Measurements from ENCODE around the gene ISOC2. TPM values are rescaled to one million over a fixed set of nuclear protein-coding genes. Genes with fewer than 3 reads are reported as not detected.
A peak's percentile ranks its signal among the peaks of the same experiment; 100 is the strongest.

ISOC2 gene
- polyA plus RNA-seq, 3 donors = 14.8 to 20.2 (median 14.9) TPM

DNA sequence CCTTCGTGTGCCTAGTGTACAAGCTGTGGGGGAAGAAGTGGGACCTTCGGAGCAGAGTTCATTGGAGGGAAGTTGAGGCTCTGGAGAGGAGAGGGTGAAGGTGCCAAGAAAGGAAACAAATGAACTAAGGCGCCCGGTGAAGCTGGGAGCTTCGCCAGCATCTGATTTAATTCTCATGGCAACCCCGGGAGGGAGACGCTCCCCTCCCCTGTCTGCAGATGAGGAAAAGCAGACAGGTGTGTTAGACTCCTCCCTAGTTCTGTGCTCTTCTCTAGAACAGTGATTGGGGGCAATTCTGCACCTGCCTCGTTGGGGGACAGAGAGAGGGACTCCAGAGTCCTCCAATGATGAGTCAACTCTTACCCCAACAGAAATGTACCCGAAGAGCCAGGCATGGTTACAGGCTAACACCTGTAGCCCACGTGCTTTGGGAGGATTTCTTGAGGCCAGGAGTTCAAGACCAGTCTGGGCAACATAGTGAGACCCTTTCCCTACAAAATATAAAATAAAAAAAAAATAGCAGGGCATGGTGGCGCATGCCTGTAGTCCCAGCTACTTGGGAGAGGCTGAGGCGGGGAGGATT, 31.0 kb upstream of the ISOC2 start:
- no peak for DNase-seq
- H3K4me2 ChIP-seq (replicated peaks; ENCODE audit: extremely low read depth, low read length, poor library complexity, severe bottlenecking) = no peak overlapping the region
- no peaks in the 10 kb centered on the region for H3K4me1 ChIP-seq (ENCODE audit: control insufficient read depth in 1 of 2, insufficient read depth in 2 of 2, low read length in 2 of 2)
- H3K4me3 Mint-ChIP-seq = peak overlapping the region in 1 of 2 donors; percentile 17
- H3K9me3 Mint-ChIP-seq = peaks cover 0 to 3% (median 0%) of the 10 kb centered on the region in 7 donors
- no peaks in the 10 kb centered on the region for H4K20me1 ChIP-seq (ENCODE audit: insufficient read depth, low read length)
- no peak overlapping the region for H2AFZ ChIP-seq (ENCODE audit: insufficient read depth, low read depth, low read length, poor library complexity, severe bottlenecking)
- no peaks in the 10 kb centered on the region for H3K9me3 ChIP-seq (replicated peaks in 1 of 2; ENCODE audit: control insufficient read depth in 1 of 2, insufficient read depth in 1 of 2, low read length in 2 of 2)
- H3K27ac ChIP-seq (ENCODE audit: low read depth in 1 of 2, low read length in 2 of 2) = no peak overlapping the region
- TF ChIP-seq, protein P1, sequence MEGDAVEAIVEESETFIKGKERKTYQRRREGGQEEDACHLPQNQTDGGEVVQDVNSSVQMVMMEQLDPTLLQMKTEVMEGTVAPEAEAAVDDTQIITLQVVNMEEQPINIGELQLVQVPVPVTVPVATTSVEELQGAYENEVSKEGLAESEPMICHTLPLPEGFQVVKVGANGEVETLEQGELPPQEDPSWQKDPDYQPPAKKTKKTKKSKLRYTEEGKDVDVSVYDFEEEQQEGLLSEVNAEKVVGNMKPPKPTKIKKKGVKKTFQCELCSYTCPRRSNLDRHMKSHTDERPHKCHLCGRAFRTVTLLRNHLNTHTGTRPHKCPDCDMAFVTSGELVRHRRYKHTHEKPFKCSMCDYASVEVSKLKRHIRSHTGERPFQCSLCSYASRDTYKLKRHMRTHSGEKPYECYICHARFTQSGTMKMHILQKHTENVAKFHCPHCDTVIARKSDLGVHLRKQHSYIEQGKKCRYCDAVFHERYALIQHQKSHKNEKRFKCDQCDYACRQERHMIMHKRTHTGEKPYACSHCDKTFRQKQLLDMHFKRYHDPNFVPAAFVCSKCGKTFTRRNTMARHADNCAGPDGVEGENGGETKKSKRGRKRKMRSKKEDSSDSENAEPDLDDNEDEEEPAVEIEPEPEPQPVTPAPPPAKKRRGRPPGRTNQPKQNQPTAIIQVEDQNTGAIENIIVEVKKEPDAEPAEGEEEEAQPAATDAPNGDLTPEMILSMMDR (IDR thresholded peaks at IDR 0.05) = no peak
- peaks cover 0 to 9% of the 10 kb centered on the region in 2 donors for H3K27me3 ChIP-seq (ENCODE audit: control insufficient read depth in 2 of 2, insufficient read depth in 2 of 2, low read length in 2 of 2)
- intact Hi-C loops (cut with micrococcal nuclease) = no loop called here
- H3K36me3 ChIP-seq (replicated peaks in 1 of 2; ENCODE audit: control insufficient read depth in 1 of 2, insufficient read depth in 2 of 2, low read length in 2 of 2) = no peaks in the 10 kb centered on the region
- H3K4me3 ChIP-seq (replicated peaks in 1 of 3; ENCODE audit: low read depth in 2 of 3, low read length in 3 of 3) = no peak overlapping the region
- peaks cover 14 to 38% (median 24%) of the 10 kb centered on the region in 3 donors for H3K27me3 Mint-ChIP-seq (ENCODE audit: low read depth in 3 of 3)
- H3K9ac ChIP-seq (ENCODE audit: insufficient read depth, low read length, poor library complexity, severe bottlenecking) = no peak overlapping the region
- WGBS (ENCODE audit: insufficient coverage) = 57% methylated on average over 5 of the region's 12 CpGs
- peak overlapping the region in 1 of 7 donors; percentile 8 for H3K27ac Mint-ChIP-seq
- H3K4me1 Mint-ChIP-seq = peaks cover 4% of the 10 kb centered on the region
- no peaks in the 10 kb centered on the region for H3K36me3 Mint-ChIP-seq
- H3K79me2 ChIP-seq (ENCODE audit: insufficient read depth, low read length) = no peaks in the 10 kb centered on the region

DNA sequence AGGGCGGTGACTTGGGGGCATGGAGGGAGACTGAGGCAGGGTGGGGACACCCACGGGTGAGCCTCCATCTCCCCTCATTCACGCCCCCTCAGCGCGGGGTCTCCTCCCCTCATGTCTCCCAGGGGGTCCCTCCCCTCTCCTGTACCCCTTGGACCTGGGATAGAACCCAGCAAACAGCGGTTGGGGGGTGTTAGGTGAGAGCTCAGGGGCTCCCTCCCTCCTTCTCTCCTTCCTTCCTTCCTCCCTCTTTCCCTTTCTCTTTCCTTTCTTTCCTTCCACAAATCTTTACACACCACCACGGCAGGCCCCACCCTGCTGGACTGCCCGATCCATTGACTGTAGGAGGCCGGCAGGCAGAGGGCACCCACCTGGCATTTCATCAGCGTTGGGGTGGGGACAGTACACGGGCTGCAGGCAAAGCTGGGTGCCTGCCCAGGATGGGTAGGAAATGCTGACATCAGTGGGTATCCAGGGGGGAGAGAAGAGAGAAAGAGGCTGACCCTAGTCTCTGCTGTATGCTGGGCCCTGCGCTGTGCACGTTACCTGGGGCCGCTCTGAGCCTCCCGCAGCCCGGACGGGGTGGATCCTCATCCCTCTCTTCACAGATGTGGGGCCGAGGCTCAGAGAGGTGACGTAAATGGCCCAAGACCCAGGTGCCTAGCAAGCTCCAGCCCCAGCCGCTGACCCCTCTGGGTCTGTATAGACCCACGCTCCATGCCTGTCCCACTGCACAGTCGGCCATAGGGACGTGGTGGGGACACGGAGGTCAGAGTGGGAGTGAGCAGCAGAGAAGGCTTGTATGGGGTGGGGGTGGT, 30.3 kb upstream of the ISOC2 start:
- H3K9me3 Mint-ChIP-seq = peaks cover 0 to 3% (median 0%) of the 10 kb centered on the region in 7 donors
- TF ChIP-seq, protein P1 (IDR thresholded peaks at IDR 0.05) = no peak
- no peak for DNase-seq
- 86% methylated on average over 16 of the region's 24 CpGs for WGBS (ENCODE audit: insufficient coverage)
- Histone ChIP-seq H3K9me3 (replicated peaks in 1 of 2; ENCODE audit: control insufficient read depth in 1 of 2, insufficient read depth in 1 of 2, low read length in 2 of 2) (no peaks in the 10 kb centered on the region), H3K4me1 (ENCODE audit: control insufficient read depth in 1 of 2, insufficient read depth in 2 of 2, low read length in 2 of 2) (no peaks in the 10 kb centered on the region), H3K27me3 (ENCODE audit: control insufficient read depth in 2 of 2, insufficient read depth in 2 of 2, low read length in 2 of 2) (peaks cover 0 to 9% of the 10 kb centered on the region in 2 donors), H3K79me2 (ENCODE audit: insufficient read depth, low read length) (no peaks in the 10 kb centered on the region), H3K4me2 (replicated peaks; ENCODE audit: extremely low read depth, low read length, poor library complexity, severe bottlenecking) (no peak overlapping the region), H4K20me1 (ENCODE audit: insufficient read depth, low read length) (no peaks in the 10 kb centered on the region), H3K9ac (ENCODE audit: insufficient read depth, low read length, poor library complexity, severe bottlenecking) (no peak overlapping the region), H3K27ac (ENCODE audit: low read depth in 1 of 2, low read length in 2 of 2) (no peak overlapping the region), H2AFZ (ENCODE audit: insufficient read depth, low read depth, low read length, poor library complexity, severe bottlenecking) (no peak overlapping the region), H3K36me3 (replicated peaks in 1 of 2; ENCODE audit: control insufficient read depth in 1 of 2, insufficient read depth in 2 of 2, low read length in 2 of 2) (no peaks in the 10 kb centered on the region), H3K4me3 (replicated peaks in 1 of 3; ENCODE audit: low read depth in 2 of 3, low read length in 3 of 3) (no peak overlapping the region)
- H3K27me3 Mint-ChIP-seq (ENCODE audit: low read depth in 3 of 3) = peaks cover 16 to 40% (median 24%) of the 10 kb centered on the region in 3 donors
- peaks cover 6% of the 10 kb centered on the region for H3K4me1 Mint-ChIP-seq
- no peaks in the 10 kb centered on the region for H3K36me3 Mint-ChIP-seq
- peak overlapping the region in 1 of 7 donors; percentile 8 for H3K27ac Mint-ChIP-seq
- intact Hi-C loops (cut with micrococcal nuclease) = no loop called here
- peak overlapping the region in 1 of 2 donors; percentile 17 for H3K4me3 Mint-ChIP-seq
